BJ (cell line): Measurements from ENCODE around the gene CRYL1. TPM values are rescaled to one million over a fixed set of nuclear protein-coding genes. Genes with fewer than 3 reads are reported as not detected.

ENCODE experiments used
- CTCF ChIA-PET: fragments of 350-600 bp; formaldehyde crosslinking; extraction: SDS; loops from one replicate; lab custom pipeline; 2021; ENCODE audit warnings: antibody characterized with exemption, inconsistent platforms; lab: Yijun Ruan, JAX
- POLR2A ChIA-PET: fragments of 300-600 bp; sonication (Branson Sonifier 250); formaldehyde crosslinking; extraction: SDS; loops from one replicate; lab custom pipeline; 2021; ENCODE audit warnings: antibody characterized with exemption; lab: Charles Lee
- DNase-seq: peaks from one replicate; pipeline ENCODE4 v3.0.0-alpha.2; 2011; ENCODE audit warnings: low read depth
- H3K27me3 ChIP-seq: 2 replicates; pipeline ENCODE4 v1.6.0; 2011; ENCODE audit warnings: low read length; ENCODE audit not compliant: control insufficient read depth, insufficient read depth
- H3K36me3 ChIP-seq: 2 replicates; pipeline ENCODE4 v1.5.1; 2011; ENCODE audit warnings: low read length; ENCODE audit not compliant: control insufficient read depth, insufficient read depth
- H3K4me3 ChIP-seq: 2 replicates; pipeline ENCODE4 v1.5.1; 2011; ENCODE audit warnings: low read depth, mild to moderate bottlenecking, control low read depth, low read length
- CTCF ChIP-seq: IDR thresholded peaks from 2 replicates; pipeline ENCODE4 v1.5.1; 2011; ENCODE audit warnings: low read depth, mild to moderate bottlenecking, control low read depth, inconsistent platforms, low read length, moderate library complexity; ENCODE audit not compliant: insufficient read depth
- polyA plus RNA-seq: library from polyadenylated mRNA; depleted of rRNA; stranded (reverse); fragments of >200 nt; gene quantifications from 2 replicates; pipeline ENCODE4 v1.2.3, GENCODE V29; 2011

CRYL1 gene
- polyA plus RNA-seq, 1 experiment = 30.6 TPM

GRCh38 chr13:20561741-20562140, 36.1 kb upstream of the CRYL1 start:
- Histone ChIP-seq H3K4me3 (no peak overlapping the region), H3K27me3 (no peaks in the 10 kb centered on the region), H3K36me3 (no peaks in the 10 kb centered on the region)
- TF ChIP-seq CTCF = no peak
- no peak for DNase-seq
- ChIA-PET POLR2A (no interaction called here), CTCF (no interaction called here)

GRCh38 chr13:20559659-20560356, 34.2 kb upstream of the CRYL1 start:
- no peak for DNase-seq
- no peaks in the 10 kb centered on the region for H3K27me3 ChIP-seq
- CTCF ChIA-PET = interaction anchor here (0.6 kb wide), 1 partner anchor 10 kb away, joined by 3 read pairs; no protein-coding TSS in a partner anchor
- TF ChIP-seq CTCF = no peak
- POLR2A ChIA-PET = no interaction called here
- no peaks in the 10 kb centered on the region for H3K36me3 ChIP-seq
- no peak overlapping the region for H3K4me3 ChIP-seq

- CTCF ChIA-PET = no interaction called here
Measured at GRCh38 chr13:20558982-20559381, 33.3 kb upstream of the CRYL1 start.

GRCh38 chr13:20553311-20553710, 27.7 kb upstream of the CRYL1 start:
- no peak overlapping the region for H3K4me3 ChIP-seq
- CTCF ChIA-PET = no interaction called here
- no peaks in the 10 kb centered on the region for H3K27me3 ChIP-seq
- TF ChIP-seq CTCF = no peak
- no peak for DNase-seq
- H3K36me3 ChIP-seq = no peaks in the 10 kb centered on the region
- POLR2A ChIA-PET = no interaction called here

More at GRCh38 chr13:20558982-20559381, 33.3 kb upstream of the CRYL1 start:
- no peak overlapping the region for H3K4me3 ChIP-seq
- no peak for TF ChIP-seq CTCF
- H3K36me3 ChIP-seq = no peaks in the 10 kb centered on the region
- DNase-seq = no peak
- H3K27me3 ChIP-seq = no peaks in the 10 kb centered on the region
- POLR2A ChIA-PET = no interaction called here

GRCh38 chr13:20550799-20551198, 25.1 kb upstream of the CRYL1 start:
- no peak for DNase-seq
- ChIA-PET POLR2A (no interaction called here), CTCF (no interaction called here)

More at GRCh38 chr13:20550799-20551198, 25.1 kb upstream of the CRYL1 start:
- Histone ChIP-seq H3K27me3 (no peaks in the 10 kb centered on the region), H3K36me3 (no peaks in the 10 kb centered on the region), H3K4me3 (no peak overlapping the region)
- TF ChIP-seq CTCF = no peak
